ENCODE measurements around the gene CTNNBIP1.

- TF ChIP-seq CTCF (IDR thresholded peaks at IDR 0.05) (no peak), POLR2A (IDR thresholded peaks at IDR 0.05) (no peak)
Measured at GRCh38 chr1:9814619-9815018, 95.5 kb downstream of the CTNNBIP1 start.
